ENCODE data around the gene JHY. TPM values are rescaled to one million over a fixed set of nuclear protein-coding genes. Genes with fewer than 3 reads are reported as not detected.
A peak's percentile ranks its signal among the peaks of the same experiment; 100 is the strongest.

Gene JHY
- total and polyA plus RNA-seq, 2 of the 8 experiments (the other 6 are each of a cell fraction or from before 2014, with no cell fraction given) = 0.29 to 0.91 TPM

DNA sequence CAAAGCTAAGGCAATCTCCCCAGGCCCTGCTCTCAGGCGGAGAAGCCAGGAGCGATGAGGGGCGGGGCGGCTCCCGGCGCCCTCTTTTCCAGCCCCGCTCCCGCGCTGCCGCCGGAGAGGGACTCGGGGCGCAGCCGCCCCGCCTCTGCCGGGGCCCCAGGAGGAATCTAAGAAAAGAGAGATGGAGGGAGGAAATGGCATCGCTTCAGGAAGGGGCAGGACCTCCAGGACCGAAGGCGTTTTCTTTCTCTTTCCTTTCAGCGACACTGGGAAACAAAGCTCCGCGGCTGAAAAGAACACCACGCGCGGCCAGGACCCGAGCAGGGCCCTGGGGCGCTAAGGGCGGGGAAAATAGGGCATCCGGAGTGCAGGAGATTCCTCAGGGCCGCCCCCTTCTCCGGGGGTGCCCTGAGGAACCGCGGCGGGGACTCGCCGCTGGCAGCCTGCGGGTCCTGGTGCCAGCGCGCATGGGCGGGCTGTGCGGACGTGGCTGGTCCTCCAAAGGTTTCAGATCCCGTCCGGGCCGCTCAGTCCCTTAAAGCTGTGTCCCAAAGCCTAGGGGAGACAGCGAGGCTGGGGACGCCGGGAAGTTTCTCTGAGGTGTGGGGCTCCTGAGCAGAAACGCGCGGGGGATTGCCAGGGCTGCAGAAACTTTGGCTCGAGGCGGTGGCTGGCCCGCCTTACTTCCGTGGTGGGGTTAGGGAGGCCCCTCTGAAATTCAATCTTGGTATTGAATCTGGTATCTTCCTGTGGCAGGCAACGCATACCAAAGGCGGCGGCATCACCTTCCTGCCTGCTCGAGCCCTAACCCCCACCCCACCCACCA, 101.8 kb downstream of the JHY start (continued):
- TF ChIP-seq, protein P1, sequence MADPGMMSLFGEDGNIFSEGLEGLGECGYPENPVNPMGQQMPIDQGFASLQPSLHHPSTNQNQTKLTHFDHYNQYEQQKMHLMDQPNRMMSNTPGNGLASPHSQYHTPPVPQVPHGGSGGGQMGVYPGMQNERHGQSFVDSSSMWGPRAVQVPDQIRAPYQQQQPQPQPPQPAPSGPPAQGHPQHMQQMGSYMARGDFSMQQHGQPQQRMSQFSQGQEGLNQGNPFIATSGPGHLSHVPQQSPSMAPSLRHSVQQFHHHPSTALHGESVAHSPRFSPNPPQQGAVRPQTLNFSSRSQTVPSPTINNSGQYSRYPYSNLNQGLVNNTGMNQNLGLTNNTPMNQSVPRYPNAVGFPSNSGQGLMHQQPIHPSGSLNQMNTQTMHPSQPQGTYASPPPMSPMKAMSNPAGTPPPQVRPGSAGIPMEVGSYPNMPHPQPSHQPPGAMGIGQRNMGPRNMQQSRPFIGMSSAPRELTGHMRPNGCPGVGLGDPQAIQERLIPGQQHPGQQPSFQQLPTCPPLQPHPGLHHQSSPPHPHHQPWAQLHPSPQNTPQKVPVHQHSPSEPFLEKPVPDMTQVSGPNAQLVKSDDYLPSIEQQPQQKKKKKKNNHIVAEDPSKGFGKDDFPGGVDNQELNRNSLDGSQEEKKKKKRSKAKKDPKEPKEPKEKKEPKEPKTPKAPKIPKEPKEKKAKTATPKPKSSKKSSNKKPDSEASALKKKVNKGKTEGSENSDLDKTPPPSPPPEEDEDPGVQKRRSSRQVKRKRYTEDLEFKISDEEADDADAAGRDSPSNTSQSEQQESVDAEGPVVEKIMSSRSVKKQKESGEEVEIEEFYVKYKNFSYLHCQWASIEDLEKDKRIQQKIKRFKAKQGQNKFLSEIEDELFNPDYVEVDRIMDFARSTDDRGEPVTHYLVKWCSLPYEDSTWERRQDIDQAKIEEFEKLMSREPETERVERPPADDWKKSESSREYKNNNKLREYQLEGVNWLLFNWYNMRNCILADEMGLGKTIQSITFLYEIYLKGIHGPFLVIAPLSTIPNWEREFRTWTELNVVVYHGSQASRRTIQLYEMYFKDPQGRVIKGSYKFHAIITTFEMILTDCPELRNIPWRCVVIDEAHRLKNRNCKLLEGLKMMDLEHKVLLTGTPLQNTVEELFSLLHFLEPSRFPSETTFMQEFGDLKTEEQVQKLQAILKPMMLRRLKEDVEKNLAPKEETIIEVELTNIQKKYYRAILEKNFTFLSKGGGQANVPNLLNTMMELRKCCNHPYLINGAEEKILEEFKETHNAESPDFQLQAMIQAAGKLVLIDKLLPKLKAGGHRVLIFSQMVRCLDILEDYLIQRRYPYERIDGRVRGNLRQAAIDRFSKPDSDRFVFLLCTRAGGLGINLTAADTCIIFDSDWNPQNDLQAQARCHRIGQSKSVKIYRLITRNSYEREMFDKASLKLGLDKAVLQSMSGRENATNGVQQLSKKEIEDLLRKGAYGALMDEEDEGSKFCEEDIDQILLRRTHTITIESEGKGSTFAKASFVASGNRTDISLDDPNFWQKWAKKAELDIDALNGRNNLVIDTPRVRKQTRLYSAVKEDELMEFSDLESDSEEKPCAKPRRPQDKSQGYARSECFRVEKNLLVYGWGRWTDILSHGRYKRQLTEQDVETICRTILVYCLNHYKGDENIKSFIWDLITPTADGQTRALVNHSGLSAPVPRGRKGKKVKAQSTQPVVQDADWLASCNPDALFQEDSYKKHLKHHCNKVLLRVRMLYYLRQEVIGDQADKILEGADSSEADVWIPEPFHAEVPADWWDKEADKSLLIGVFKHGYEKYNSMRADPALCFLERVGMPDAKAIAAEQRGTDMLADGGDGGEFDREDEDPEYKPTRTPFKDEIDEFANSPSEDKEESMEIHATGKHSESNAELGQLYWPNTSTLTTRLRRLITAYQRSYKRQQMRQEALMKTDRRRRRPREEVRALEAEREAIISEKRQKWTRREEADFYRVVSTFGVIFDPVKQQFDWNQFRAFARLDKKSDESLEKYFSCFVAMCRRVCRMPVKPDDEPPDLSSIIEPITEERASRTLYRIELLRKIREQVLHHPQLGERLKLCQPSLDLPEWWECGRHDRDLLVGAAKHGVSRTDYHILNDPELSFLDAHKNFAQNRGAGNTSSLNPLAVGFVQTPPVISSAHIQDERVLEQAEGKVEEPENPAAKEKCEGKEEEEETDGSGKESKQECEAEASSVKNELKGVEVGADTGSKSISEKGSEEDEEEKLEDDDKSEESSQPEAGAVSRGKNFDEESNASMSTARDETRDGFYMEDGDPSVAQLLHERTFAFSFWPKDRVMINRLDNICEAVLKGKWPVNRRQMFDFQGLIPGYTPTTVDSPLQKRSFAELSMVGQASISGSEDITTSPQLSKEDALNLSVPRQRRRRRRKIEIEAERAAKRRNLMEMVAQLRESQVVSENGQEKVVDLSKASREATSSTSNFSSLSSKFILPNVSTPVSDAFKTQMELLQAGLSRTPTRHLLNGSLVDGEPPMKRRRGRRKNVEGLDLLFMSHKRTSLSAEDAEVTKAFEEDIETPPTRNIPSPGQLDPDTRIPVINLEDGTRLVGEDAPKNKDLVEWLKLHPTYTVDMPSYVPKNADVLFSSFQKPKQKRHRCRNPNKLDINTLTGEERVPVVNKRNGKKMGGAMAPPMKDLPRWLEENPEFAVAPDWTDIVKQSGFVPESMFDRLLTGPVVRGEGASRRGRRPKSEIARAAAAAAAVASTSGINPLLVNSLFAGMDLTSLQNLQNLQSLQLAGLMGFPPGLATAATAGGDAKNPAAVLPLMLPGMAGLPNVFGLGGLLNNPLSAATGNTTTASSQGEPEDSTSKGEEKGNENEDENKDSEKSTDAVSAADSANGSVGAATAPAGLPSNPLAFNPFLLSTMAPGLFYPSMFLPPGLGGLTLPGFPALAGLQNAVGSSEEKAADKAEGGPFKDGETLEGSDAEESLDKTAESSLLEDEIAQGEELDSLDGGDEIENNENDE (IDR thresholded peaks at IDR 0.05; ENCODE audit: insufficient replicate concordance, low read length) = no peak
- TF ChIP-seq JUND (IDR thresholded peaks at IDR 0.05; ENCODE audit: low read length) (no peak), SP1 (IDR thresholded peaks at IDR 0.05; ENCODE audit: low read depth, low read length) (no peak), YY1 (IDR thresholded peaks at IDR 0.05; ENCODE audit: low read depth, low read length) (0 out of 2 replicates have a peak, but pooled peaks have one; percentile 7), POLR2A (IDR thresholded peaks at IDR 0.05; ENCODE audit: control extremely low read depth in 1 of 2, low read depth in 2 of 2, low read length in 2 of 2) (peak in 1 of 2 experiments; percentile 32; a peak in 1 of 3 replicates), EP300 (IDR thresholded peaks at IDR 0.05; ENCODE audit: borderline replicate concordance in 1 of 2, low read depth in 2 of 2, low read length in 2 of 2) (no peak), EZH2 (IDR thresholded peaks at IDR 0.05; ENCODE audit: low read depth, low read length, severe bottlenecking) (peak; percentile 76), RAD21 (IDR thresholded peaks at IDR 0.05 in 1 of 2, conservative IDR thresholded peaks at IDR 0.05 in 1 of 2; ENCODE audit: low read depth in 2 of 2, low read length in 2 of 2) (no peak), FOSL1 (IDR thresholded peaks at IDR 0.05; ENCODE audit: insufficient read depth, low read depth, low read length) (no peak)

All from H1 (cell line).